Fibroblast of skin of scalp (primary cell): ENCODE data around the gene ZBTB3.
"Not testable (repeated sequence)": the region's sequence is repeated elsewhere in the genome, so short reads cannot be mapped to it uniquely, and the experiment has no call there.

Experiments used
- DNase-seq: peaks from one replicate; pipeline ENCODE4 v3.0.0-alpha.2; 2013

Gene ZBTB3

GRCh38 chr11:62757846-62758788 lies 4.2 kb upstream of the ZBTB3 start:
- no peak for DNase-seq

- no peak for DNase-seq
These were observed 1.2 kb upstream of the ZBTB3 start for GRCh38 chr11:62755086-62755615.

- no peak for DNase-seq
These were observed 795 bp downstream of the ZBTB3 start for GRCh38 chr11:62752994-62753735.

GRCh38 chr11:62752177-62752785 lies 1.7 kb downstream of the ZBTB3 start:
- DNase-seq, result no peak

GRCh38 chr11:62749931-62750330 lies 4.0 kb downstream of the ZBTB3 start:
- not testable (repeated sequence) for DNase-seq

GRCh38 chr11:62747475-62748160 lies 6.3 kb downstream of the ZBTB3 start:
- DNase-seq, result no peak

GRCh38 chr11:62737196-62737595 lies 16.8 kb downstream of the ZBTB3 start:
- DNase-seq, result no peak

GRCh38 chr11:62732830-62733229 lies 21.1 kb downstream of the ZBTB3 start:
- peak; percentile 27 for DNase-seq

- DNase-seq, result not testable (repeated sequence)
These were observed 23.9 kb downstream of the ZBTB3 start for GRCh38 chr11:62730076-62730475.

- DNase-seq, result peak; percentile 90
These were observed 25.6 kb downstream of the ZBTB3 start, which contains the start of gene TTC9C for GRCh38 chr11:62728171-62728988. TSS of gene TTC9C (plus strand) at chr11:62728486. CDS start at chr11:62728849, 363 bp downstream.

GRCh38 chr11:62727872-62728170 lies 26.1 kb downstream of the ZBTB3 start:
- peak; percentile 99 for DNase-seq

- peak; percentile 100 for DNase-seq
These were observed 26.6 kb downstream of the ZBTB3 start, which contains the start of gene HNRNPUL2 for GRCh38 chr11:62727165-62727871. TSS of gene HNRNPUL2 (minus strand) at chr11:62727457. CDS start at chr11:62727156, 301 bp downstream.

- no peak for DNase-seq
These were observed 27.1 kb downstream of the ZBTB3 start for GRCh38 chr11:62726915-62727164.

- DNase-seq, result no peak
These were observed 27.6 kb downstream of the ZBTB3 start for GRCh38 chr11:62726156-62726914.

GRCh38 chr11:62725646-62726045 lies 28.3 kb downstream of the ZBTB3 start:
- no peak for DNase-seq

GRCh38 chr11:62724171-62724570 lies 29.8 kb downstream of the ZBTB3 start:
- DNase-seq, result no peak

- peak; percentile 56 for DNase-seq
These were observed 32.0 kb downstream of the ZBTB3 start for GRCh38 chr11:62721994-62722393.

- no peak for DNase-seq
These were observed 34.5 kb downstream of the ZBTB3 start for GRCh38 chr11:62719302-62719978.

- DNase-seq, result no peak
These were observed 37.1 kb downstream of the ZBTB3 start for GRCh38 chr11:62716816-62717215.

- no peak for DNase-seq
These were observed 37.8 kb downstream of the ZBTB3 start for GRCh38 chr11:62716206-62716605.
